Dermis blood vessel endothelial cell (primary cell): ENCODE measurements around the gene WNT4. TPM values are rescaled to one million over a fixed set of nuclear protein-coding genes. Genes with fewer than 3 reads are reported as not detected.
A peak's percentile ranks its signal among the peaks of the same experiment; 100 is the strongest.

Source experiments
- DNase-seq: peaks from one replicate; pipeline ENCODE4 v3.0.0; 2010
- total RNA-seq: library from RNA; depleted of rRNA; stranded (reverse); fragments of >200 nt; gene quantifications from 2 replicates; pipeline ENCODE4 v1.2.3, GENCODE V29; 2014

The WNT4 gene
- total RNA-seq, 1 donor from 2014 or later, result under 0.01 TPM

- no peak for DNase-seq
Observed at GRCh38 chr1:22107126-22107525, 35.8 kb downstream of the WNT4 start.

GRCh38 chr1:22105611-22106207 lies 37.2 kb downstream of the WNT4 start:
- DNase-seq, result peak; percentile 79

GRCh38 chr1:22104865-22105437 lies 37.9 kb downstream of the WNT4 start:
- DNase-seq, result no peak

GRCh38 chr1:22104094-22104493 lies 38.8 kb downstream of the WNT4 start:
- no peak for DNase-seq

GRCh38 chr1:22102746-22103145 lies 40.2 kb downstream of the WNT4 start:
- DNase-seq, result no peak

GRCh38 chr1:22101995-22102394 lies 40.9 kb downstream of the WNT4 start:
- DNase-seq, result peak; percentile 48

GRCh38 chr1:22101199-22101598 lies 41.7 kb downstream of the WNT4 start:
- DNase-seq, result no peak

- DNase-seq, result no peak
Observed at GRCh38 chr1:22100168-22100567, 42.7 kb downstream of the WNT4 start.

- no peak for DNase-seq
Observed at GRCh38 chr1:22098752-22099151, 44.1 kb downstream of the WNT4 start.

- no peak for DNase-seq
Observed at GRCh38 chr1:22096463-22096862, 46.4 kb downstream of the WNT4 start.

GRCh38 chr1:22096036-22096435 lies 46.9 kb downstream of the WNT4 start:
- DNase-seq, result no peak

- DNase-seq, result no peak
Observed at GRCh38 chr1:22093513-22093912, 49.4 kb downstream of the WNT4 start.

GRCh38 chr1:22092026-22092768 lies 50.7 kb downstream of the WNT4 start:
- DNase-seq, result peak; percentile 85

GRCh38 chr1:22090867-22091266 lies 52.0 kb downstream of the WNT4 start:
- no peak for DNase-seq

- peak; percentile 30 for DNase-seq
Observed at GRCh38 chr1:22089787-22090186, 53.1 kb downstream of the WNT4 start.

- no peak for DNase-seq
Observed at GRCh38 chr1:22089134-22089571, 53.7 kb downstream of the WNT4 start.

- no peak for DNase-seq
Observed at GRCh38 chr1:22088331-22088730, 54.6 kb downstream of the WNT4 start.

- DNase-seq, result no peak
Observed at GRCh38 chr1:22080191-22080590, 62.7 kb downstream of the WNT4 start.

GRCh38 chr1:22078133-22078532 lies 64.8 kb downstream of the WNT4 start:
- DNase-seq, result no peak

- DNase-seq, result peak; percentile 52
Observed at GRCh38 chr1:22077728-22078127, 65.2 kb downstream of the WNT4 start.

GRCh38 chr1:22076346-22076745 lies 66.6 kb downstream of the WNT4 start:
- no peak for DNase-seq

GRCh38 chr1:22075718-22076117 lies 67.2 kb downstream of the WNT4 start:
- DNase-seq, result no peak

GRCh38 chr1:22074803-22075202 lies 68.1 kb downstream of the WNT4 start:
- DNase-seq, result peak; percentile 33

- no peak for DNase-seq
Observed at GRCh38 chr1:22071511-22071910, 71.4 kb downstream of the WNT4 start.
